GM10266 (cell line): ENCODE measurements around the gene HLA-C.
"Not testable (repeated sequence)": the region's sequence is repeated elsewhere in the genome, so short reads cannot be mapped to it uniquely, and the experiment has no call there.

Experiments
- DNase-seq: peaks from one replicate; pipeline ENCODE4 v3.0.0; 2012; ENCODE audit errors: extremely low spot score
- CTCF ChIP-seq: IDR thresholded peaks from 2 replicates; pipeline ENCODE4 v1.5.1; 2012; ENCODE audit warnings: mild to moderate bottlenecking, low read depth; ENCODE audit not compliant: control insufficient read depth, insufficient read depth; ENCODE audit errors: missing control alignments

The HLA-C gene

GRCh38 chr6:31252625-31253024, 19.3 kb downstream of the HLA-C start:
- DNase-seq: no peak
- TF ChIP-seq CTCF: no peak

GRCh38 chr6:31251261-31251660, 20.6 kb downstream of the HLA-C start:
- DNase-seq: no peak
- TF ChIP-seq CTCF: no peak

GRCh38 chr6:31249184-31249583, 22.7 kb downstream of the HLA-C start:
- no peak for TF ChIP-seq CTCF
- no peak for DNase-seq

GRCh38 chr6:31247813-31248212, 24.1 kb downstream of the HLA-C start:
- DNase-seq: no peak
- no peak for TF ChIP-seq CTCF

GRCh38 chr6:31246051-31246521, 25.8 kb downstream of the HLA-C start:
- no peak for DNase-seq
- no peak for TF ChIP-seq CTCF

GRCh38 chr6:31243508-31243907, 28.4 kb downstream of the HLA-C start:
- no peak for TF ChIP-seq CTCF
- no peak for DNase-seq

- no peak for TF ChIP-seq CTCF
- no peak for DNase-seq
Measured at GRCh38 chr6:31239854-31240253, 32.0 kb downstream of the HLA-C start.

GRCh38 chr6:31234101-31234500, 37.8 kb downstream of the HLA-C start:
- not testable (repeated sequence) for DNase-seq
